Measurements from ENCODE around the gene NODAL.

Gene NODAL

GRCh38 chr10:70399177-70399576 is 42.3 kb downstream of the NODAL start:
- H3K27ac ChIP-seq, result no peak overlapping the region
- no peak for DNase-seq (ENCODE audit: low read depth, low spot score)

GRCh38 chr10:70396140-70396539 is 45.3 kb downstream of the NODAL start:
- H3K27ac ChIP-seq, result no peak overlapping the region
- DNase-seq (ENCODE audit: low read depth, low spot score), result no peak

- no peak overlapping the region for H3K27ac ChIP-seq
- DNase-seq (ENCODE audit: low read depth, low spot score), result no peak
Observed at GRCh38 chr10:70391654-70392053, 49.8 kb downstream of the NODAL start.

Data from epithelial cell of prostate (primary cell).